HepG2 (cell line): ENCODE measurements around the gene TMEM63B. TPM values are rescaled to one million over a fixed set of nuclear protein-coding genes. Genes with fewer than 3 reads are reported as not detected.
A peak's percentile ranks its signal among the peaks of the same experiment; 100 is the strongest.

ENCODE experiments used
- AHR ChIP-seq: IDR thresholded peaks from 2 replicates; pipeline ENCODE4 v1.6.1; 2018; ENCODE audit warnings: missing genetic modification reagents, missing compliant biosample characterization
- ARHGAP35 ChIP-seq: sonication (generic); formaldehyde crosslinking; IDR thresholded peaks from 2 replicates; pipeline ENCODE4 v1.9.0; 2022; ENCODE audit warnings: mild to moderate bottlenecking, inconsistent platforms, moderate library complexity, missing genetic modification reagents, borderline replicate concordance
- ARNT2 ChIP-seq: sonication (generic); formaldehyde crosslinking; IDR thresholded peaks from 2 replicates; pipeline ENCODE4 v1.8.0; 2022; ENCODE audit warnings: mild to moderate bottlenecking, low read depth, missing genetic modification reagents, moderate library complexity
- ARNTL ChIP-seq: sonication (generic); formaldehyde crosslinking; IDR thresholded peaks from 2 replicates; pipeline ENCODE4 v1.4.0; 2020; ENCODE audit warnings: mild to moderate bottlenecking, missing genetic modification reagents
- DRAP1 ChIP-seq: IDR thresholded peaks from 2 replicates; pipeline ENCODE4 v1.6.1; 2016; ENCODE audit warnings: missing genetic modification reagents, missing compliant biosample characterization
- MAZ ChIP-seq, 2 experiments: sonication (generic) in 1 of 2; formaldehyde crosslinking in 1 of 2; IDR thresholded peaks; 2 replicates each; pipeline versions ENCODE4 v1.5.0 to v1.6.1; 2012 to 2020; ENCODE audit warnings: low read depth in 2 of 2, mild to moderate bottlenecking in 2 of 2, borderline replicate concordance in 1 of 2, improper control_type of control experiment in 1 of 2, low read length in 1 of 2, missing genetic modification reagents in 1 of 2, moderate library complexity in 1 of 2
- RARA ChIP-seq: IDR thresholded peaks from 2 replicates; pipeline ENCODE4 v1.6.1; 2016; ENCODE audit warnings: missing genetic modification reagents, missing compliant biosample characterization
- RXRB ChIP-seq: IDR thresholded peaks from 2 replicates; pipeline ENCODE4 v1.6.1; 2016; ENCODE audit warnings: borderline replicate concordance, missing genetic modification reagents, missing compliant biosample characterization
- SMAD3 ChIP-seq: sonication (generic); formaldehyde crosslinking; IDR thresholded peaks from 2 replicates; pipeline ENCODE4 v1.4.0; 2020; ENCODE audit warnings: missing genetic modification reagents
- SMYD3 ChIP-seq: sonication (generic); formaldehyde crosslinking; IDR thresholded peaks from 2 replicates; pipeline ENCODE4 v1.8.1; 2023; ENCODE audit warnings: mild to moderate bottlenecking, missing genetic modification reagents
- SSRP1 ChIP-seq: IDR thresholded peaks from 2 replicates; pipeline ENCODE4 v1.6.1; 2016; ENCODE audit warnings: control low read depth
- TIGD3 ChIP-seq: sonication (generic); formaldehyde crosslinking; IDR thresholded peaks from 2 replicates; pipeline ENCODE4 v1.5.1; 2020; ENCODE audit warnings: mild to moderate bottlenecking, missing genetic modification reagents, borderline replicate concordance
- ZBTB43 ChIP-seq: sonication (generic); formaldehyde crosslinking; conservative IDR thresholded peaks from 2 replicates; pipeline ENCODE4 v1.4.0; 2020; ENCODE audit warnings: missing genetic modification reagents
- ZC3H4 ChIP-seq: sonication (generic); formaldehyde crosslinking; IDR thresholded peaks from 2 replicates; pipeline ENCODE4 v1.4.0; 2020; ENCODE audit warnings: missing genetic modification reagents, borderline replicate concordance
- ZFP82 ChIP-seq: sonication (generic); formaldehyde crosslinking; IDR thresholded peaks from 2 replicates; pipeline ENCODE4 v1.5.1; 2020; ENCODE audit warnings: mild to moderate bottlenecking, missing genetic modification reagents, borderline replicate concordance
- ZKSCAN5 ChIP-seq: sonication (generic); formaldehyde crosslinking; IDR thresholded peaks from 2 replicates; pipeline ENCODE4 v1.5.1; 2020; ENCODE audit warnings: mild to moderate bottlenecking, missing genetic modification reagents
- ZMYM4 ChIP-seq: sonication (generic); formaldehyde crosslinking; IDR thresholded peaks from 2 replicates; pipeline ENCODE4 v1.8.1; 2023; ENCODE audit warnings: mild to moderate bottlenecking, missing genetic modification reagents
- ZNF224 ChIP-seq: sonication (generic); formaldehyde crosslinking; IDR thresholded peaks from 2 replicates; pipeline ENCODE4 v1.5.0; 2020; ENCODE audit warnings: mild to moderate bottlenecking, missing genetic modification reagents
- ZNF235 ChIP-seq: sonication (generic); formaldehyde crosslinking; IDR thresholded peaks from 2 replicates; pipeline ENCODE4 v1.8.1; 2023; ENCODE audit warnings: mild to moderate bottlenecking, missing genetic modification reagents, borderline replicate concordance
- ZNF280B ChIP-seq: sonication (generic); formaldehyde crosslinking; IDR thresholded peaks from 2 replicates; pipeline ENCODE4 v1.5.0; 2020; ENCODE audit warnings: missing genetic modification reagents, mild to moderate bottlenecking, borderline replicate concordance
- ZNF333 ChIP-seq: sonication (generic); formaldehyde crosslinking; IDR thresholded peaks from 2 replicates; pipeline ENCODE4 v1.4.0; 2020; ENCODE audit warnings: mild to moderate bottlenecking, missing genetic modification reagents, borderline replicate concordance
- ZNF644 ChIP-seq: IDR thresholded peaks from 2 replicates; pipeline ENCODE4 v1.6.1; 2016; ENCODE audit warnings: low read depth
- ZNF773 ChIP-seq: sonication (generic); formaldehyde crosslinking; IDR thresholded peaks from 2 replicates; pipeline ENCODE4 v1.4.0; 2020; ENCODE audit warnings: missing genetic modification reagents, borderline replicate concordance
- ZSCAN20 ChIP-seq: sonication (generic); formaldehyde crosslinking; IDR thresholded peaks from 2 replicates; pipeline ENCODE4 v1.4.0; 2020; ENCODE audit warnings: missing genetic modification reagents, mild to moderate bottlenecking, borderline replicate concordance
- ZSCAN29 ChIP-seq: sonication (generic); formaldehyde crosslinking; conservative IDR thresholded peaks from 2 replicates; pipeline ENCODE4 v1.4.0; 2020; ENCODE audit warnings: mild to moderate bottlenecking, missing genetic modification reagents
- polyA plus RNA-seq, 8 experiments: library from polyadenylated mRNA; depleted of rRNA in 3 of 8; stranded (reverse) in 7 of 8; unstranded in 1 of 8; fragments of >200 nt; fragmentation: Illumina TruSeq in 4 of 8; extraction: Trizol in 4 of 8; gene quantifications; 2 replicates each; pipeline versions ENCODE4 v1.2.1 to v1.2.3, GENCODE V29; 2011 to 2016; ENCODE audit warnings: low read depth in 4 of 8, missing spikeins in 1 of 8, mixed read lengths in 1 of 8; ENCODE audit not compliant: insufficient read depth in 1 of 8
- total RNA-seq, 5 experiments: library from RNA; depleted of rRNA; stranded (reverse); fragments of >200 nt; fragmentation: Illumina TruSeq; extraction: Trizol; gene quantifications; 2 replicates each; pipeline ENCODE4 v1.2.3, GENCODE V29; 2016; ENCODE audit warnings: low read depth in 1 of 5

Gene TMEM63B
- total and polyA plus RNA-seq, 2 of the 13 experiments (the other 11 are each of a cell fraction or from before 2014, with no cell fraction given), result 27.4 to 75.8 TPM

- no peak for TF ChIP-seq ZBTB43 (CRISPR knock-in tag)
- peak; percentile 87; the same call in 1 of the 2 replicates for TF ChIP-seq SMAD3 (CRISPR knock-in tag)
- peak; percentile 89; the same call in 1 of the 2 replicates for TF ChIP-seq ZSCAN29
- TF ChIP-seq ZNF333 (CRISPR knock-in tag), result no peak
- no peak for TF ChIP-seq ARNT2 (CRISPR knock-in tag)
- peak; percentile 80; the same call in 1 of the 2 replicates for TF ChIP-seq ZSCAN20 (CRISPR knock-in tag)
- TF ChIP-seq ZNF235 (CRISPR knock-in tag), result no peak
- TF ChIP-seq MAZ (IDR thresholded peaks at IDR 0.05; ENCODE audit: borderline replicate concordance, low read depth, low read length), result no peak
- TF ChIP-seq MAZ (CRISPR knock-in tag; IDR thresholded peaks at IDR 0.05; ENCODE audit: low read depth), result peak; percentile 76
- TF ChIP-seq ZMYM4 (CRISPR knock-in tag), result peak; percentile 84
- TF ChIP-seq DRAP1, result no peak; the same call in 1 of the 2 replicates
- no peak for TF ChIP-seq ZKSCAN5
- TF ChIP-seq TIGD3 (CRISPR knock-in tag), result no peak
- no peak for TF ChIP-seq ZC3H4 (CRISPR knock-in tag)
- no peak for TF ChIP-seq ZNF280B (CRISPR knock-in tag)
- no peak for TF ChIP-seq ARHGAP35 (CRISPR knock-in tag)
- TF ChIP-seq RARA (CRISPR knock-in tag), result peak; percentile 70
- TF ChIP-seq ARNTL (CRISPR knock-in tag), result peak; percentile 61
- TF ChIP-seq SSRP1 (CRISPR knock-in tag), result no peak
- TF ChIP-seq SMYD3, result 0 out of 2 replicates have a peak, but pooled peaks have one; percentile 63
- peak; percentile 53; the same call in 1 of the 2 replicates for TF ChIP-seq ZNF644 (CRISPR knock-in tag)
- TF ChIP-seq ZNF224 (CRISPR knock-in tag), result no peak
- TF ChIP-seq ZFP82, result 0 out of 2 replicates have a peak, but pooled peaks have one; percentile 31
- TF ChIP-seq RXRB (CRISPR knock-in tag), result peak; percentile 88
- no peak for TF ChIP-seq AHR
- TF ChIP-seq ZNF773 (CRISPR knock-in tag), result no peak
These were observed 15.6 kb upstream of the TMEM63B start (continued) for GRCh38 chr6:44111434-44112417.
